SK-N-SH (cell line): ENCODE data around the gene SOX15. TPM values are rescaled to one million over a fixed set of nuclear protein-coding genes. Genes with fewer than 3 reads are reported as not detected.

Source experiments
- CTCF ChIA-PET: fragments of 300-600, 350-600 bp; formaldehyde crosslinking; extraction: SDS; loops from one replicate; lab custom pipeline; 2021; lab: Yijun Ruan, JAX
- POLR2A ChIA-PET: fragments of 350-600 bp; sonication (Branson Sonifier 250); formaldehyde crosslinking; extraction: SDS; loops from one replicate; lab custom pipeline; 2020; ENCODE audit warnings: antibody characterized with exemption, inconsistent platforms; lab: Yijun Ruan, JAX
- DNase-seq: peaks from one replicate; pipeline ENCODE4 v3.0.0; 2012
- H2AFZ ChIP-seq: fragments of 200-600 bp; sonication (generic); 2 replicates; pipeline ENCODE4 v1.8.1; 2016; ENCODE audit warnings: antibody characterized with exemption, mild to moderate bottlenecking, low read depth
- H3F3A ChIP-seq: fragments of 200-600 bp; sonication (generic); replicated peaks from 2 replicates; pipeline ENCODE3; 2016; ENCODE audit warnings: antibody characterized with exemption, mild to moderate bottlenecking; ENCODE audit not compliant: insufficient read depth
- H3K27ac ChIP-seq, 2 experiments: fragments of 200-500 bp in 1 of 2; fragments of 200-600 bp in 1 of 2; sonication (Bioruptor generic) in 1 of 2; sonication (generic), shearing (Covaris generic) in 1 of 2; 2 replicates each; pipeline versions ENCODE4 v1.5.1 to v1.6.1; 2014 to 2016; ENCODE audit warnings: low read depth in 2 of 2, inconsistent platforms in 1 of 2, low read length in 1 of 2, mild to moderate bottlenecking in 1 of 2, mixed read lengths in 1 of 2
- H3K27me3 ChIP-seq: fragments of 200-600 bp; sonication (generic), shearing (Covaris generic); 2 replicates; pipeline ENCODE4 v1.6.1; 2016; ENCODE audit warnings: mixed run types; ENCODE audit not compliant: insufficient read depth
- H3K36me3 ChIP-seq, 2 experiments: fragments of 200-500 bp in 1 of 2; fragments of 200-600 bp in 1 of 2; sonication (Bioruptor generic) in 1 of 2; sonication (generic) in 1 of 2; replicated peaks in 1 of 2; 2 replicates each; pipeline versions ENCODE3 to v1.5.1; 2014 to 2016; ENCODE audit warnings: low read length in 1 of 2, mild to moderate bottlenecking in 1 of 2; ENCODE audit not compliant: insufficient read depth in 2 of 2, control insufficient read depth in 1 of 2
- H3K4me1 ChIP-seq, 2 experiments: fragments of 200-500 bp in 1 of 2; fragments of 200-600 bp in 1 of 2; sonication (Bioruptor generic) in 1 of 2; sonication (generic), shearing (Covaris generic) in 1 of 2; 2 replicates each; pipeline versions ENCODE4 v1.5.1 to v1.6.1; 2014 to 2016; ENCODE audit warnings: low read depth in 1 of 2, low read length in 1 of 2, mixed run types in 1 of 2; ENCODE audit not compliant: insufficient read depth in 2 of 2, control insufficient read depth in 1 of 2
- H3K4me2 ChIP-seq: fragments of 200-600 bp; sonication (generic), shearing (Covaris generic); 2 replicates; pipeline ENCODE4 v1.6.1; 2017; ENCODE audit warnings: mixed run types
- H3K4me3 ChIP-seq, 2 experiments: fragments of 200-500 bp in 1 of 2; fragments of 200-600 bp in 1 of 2; sonication (Bioruptor generic) in 1 of 2; sonication (generic), shearing (Covaris generic) in 1 of 2; 2 replicates each; pipeline versions ENCODE4 v1.5.1 to v1.8.1; 2014 to 2016; ENCODE audit warnings: low read depth in 2 of 2, inconsistent platforms in 1 of 2, low read length in 1 of 2, mild to moderate bottlenecking in 1 of 2, mixed read lengths in 1 of 2, moderate library complexity in 1 of 2
- H3K79me2 ChIP-seq: fragments of 200-600 bp; sonication (generic); 2 replicates; pipeline ENCODE4 v1.8.1; 2017; ENCODE audit warnings: mild to moderate bottlenecking; ENCODE audit not compliant: insufficient read depth
- H3K9ac ChIP-seq: fragments of 200-600 bp; sonication (generic); 2 replicates; pipeline ENCODE4 v1.6.1; 2017; ENCODE audit warnings: mixed run types
- H3K9me2 ChIP-seq: fragments of 200-600 bp; sonication (generic); 2 replicates; pipeline ENCODE4 v1.6.1; 2017; ENCODE audit warnings: mixed run types
- H3K9me3 ChIP-seq: fragments of 200-600 bp; sonication (generic); 2 replicates; pipeline ENCODE4 v1.6.1; 2017; ENCODE audit warnings: mixed run types, mild to moderate bottlenecking, moderate library complexity
- H4K20me1 ChIP-seq: fragments of 200-600 bp; sonication (generic); 2 replicates; pipeline ENCODE4 v1.6.1; 2017; ENCODE audit warnings: mild to moderate bottlenecking, mixed run types; ENCODE audit not compliant: insufficient read depth
- CHD2 ChIP-seq: fragments of 150-350 bp; IDR thresholded peaks from 2 replicates; pipeline ENCODE4 v1.6.1; 2018; ENCODE audit warnings: low read length; ENCODE audit not compliant: partially characterized antibody
- CTCF ChIP-seq: fragments of 200-600 bp; sonication (generic); IDR thresholded peaks from 2 replicates; pipeline ENCODE4 v1.6.1; 2017; ENCODE audit warnings: antibody characterized with exemption, mild to moderate bottlenecking, moderate library complexity
- ELF1 ChIP-seq: IDR thresholded peaks from 2 replicates; pipeline ENCODE4 v1.4.0; 2012
- EP300 ChIP-seq, 2 experiments: IDR thresholded peaks; 2 replicates each; pipeline versions ENCODE4 v1.4.0 to v1.6.1; 2012; ENCODE audit warnings: borderline replicate concordance in 1 of 2, low read depth in 1 of 2, low read length in 1 of 2
- FOXJ3 ChIP-seq: sonication (generic); formaldehyde crosslinking; IDR thresholded peaks from 2 replicates; pipeline ENCODE4 v1.5.1; 2020; ENCODE audit warnings: mild to moderate bottlenecking, missing genetic modification reagents
- FOXM1 ChIP-seq: IDR thresholded peaks from 2 replicates; pipeline ENCODE4 v1.4.0; 2012; ENCODE audit warnings: low read depth, mild to moderate bottlenecking
- GATA2 ChIP-seq: sonication (generic); formaldehyde crosslinking; IDR thresholded peaks from 2 replicates; pipeline ENCODE4 v1.5.0; 2020; ENCODE audit warnings: mild to moderate bottlenecking, missing genetic modification reagents
- JUND ChIP-seq: IDR thresholded peaks from 2 replicates; pipeline ENCODE4 v1.4.0; 2012
- MAX ChIP-seq: IDR thresholded peaks from 2 replicates; pipeline ENCODE4 v1.4.0; 2012; ENCODE audit warnings: low read depth
- MEF2A ChIP-seq: IDR thresholded peaks from 2 replicates; pipeline ENCODE4 v1.4.0; 2012; ENCODE audit warnings: low read depth, borderline replicate concordance
- MXI1 ChIP-seq: IDR thresholded peaks from 2 replicates; pipeline ENCODE4 v1.6.1; 2012; ENCODE audit warnings: mild to moderate bottlenecking, low read depth, low read length, improper control_type of control experiment
- NRF1 ChIP-seq: IDR thresholded peaks from 2 replicates; pipeline ENCODE4 v1.6.1; 2012; ENCODE audit warnings: low read depth, mild to moderate bottlenecking, low read length
- POLR2AphosphoS5 ChIP-seq: IDR thresholded peaks from 2 replicates; pipeline ENCODE4 v1.6.1; 2012; ENCODE audit warnings: low read depth, low read length
- RAD21 ChIP-seq: IDR thresholded peaks from 2 replicates; pipeline ENCODE4 v1.6.1; 2012; ENCODE audit warnings: mild to moderate bottlenecking, low read length
- RFX5 ChIP-seq: IDR thresholded peaks from 2 replicates; pipeline ENCODE4 v1.6.1; 2012; ENCODE audit warnings: mild to moderate bottlenecking, improper control_type of control experiment, low read length
- SMC3 ChIP-seq: IDR thresholded peaks from 2 replicates; pipeline ENCODE4 v1.6.1; 2012; ENCODE audit warnings: low read depth, low read length, improper control_type of control experiment
- TAF1 ChIP-seq: IDR thresholded peaks from 2 replicates; pipeline ENCODE4 v1.6.1; 2012; ENCODE audit warnings: low read depth, mild to moderate bottlenecking, low read length, moderate library complexity, borderline replicate concordance
- TCF12 ChIP-seq: IDR thresholded peaks from 2 replicates; pipeline ENCODE4 v1.4.0; 2012
- YY1 ChIP-seq: IDR thresholded peaks from 2 replicates; pipeline ENCODE4 v1.4.0; 2012; ENCODE audit warnings: low read depth, mild to moderate bottlenecking
- WGBS: methylation state at CpG from one replicate; pipeline ENCODE4 v1.1.6; 2017; ENCODE audit warnings: low lambda C conversion rate; 5-methylcytosine and 5-hydroxymethylcytosine counted together
- polyA plus RNA-seq, 3 experiments: library from polyadenylated mRNA; depleted of rRNA; stranded (reverse); fragments of >200 nt; gene quantifications; 2 replicates each; pipeline ENCODE4 v1.2.3, GENCODE V29; 2012
- TF ChIP-seq, protein P1 (sequence below): IDR thresholded peaks from 2 replicates; pipeline ENCODE4 v1.4.0; 2012; ENCODE audit warnings: low read depth, borderline replicate concordance
- TF ChIP-seq, protein P2 (sequence below): fragments of 150-350 bp; IDR thresholded peaks from 2 replicates; pipeline ENCODE4 v1.6.1; 2016; ENCODE audit warnings: mild to moderate bottlenecking, low read depth, low read length
- TF ChIP-seq, protein P3 (sequence below): IDR thresholded peaks from 2 replicates; pipeline ENCODE4 v1.4.0; 2012; ENCODE audit warnings: low read depth, borderline replicate concordance

SOX15 gene
- polyA plus RNA-seq, 1 of the 3 experiments (the other 2 are of a cell fraction): 1.3 TPM

GRCh38 chr17:7627250-7628121 lies 37.6 kb upstream of the SOX15 start, which contains the start of gene SAT2 (continued):
- TF ChIP-seq, protein P1, sequence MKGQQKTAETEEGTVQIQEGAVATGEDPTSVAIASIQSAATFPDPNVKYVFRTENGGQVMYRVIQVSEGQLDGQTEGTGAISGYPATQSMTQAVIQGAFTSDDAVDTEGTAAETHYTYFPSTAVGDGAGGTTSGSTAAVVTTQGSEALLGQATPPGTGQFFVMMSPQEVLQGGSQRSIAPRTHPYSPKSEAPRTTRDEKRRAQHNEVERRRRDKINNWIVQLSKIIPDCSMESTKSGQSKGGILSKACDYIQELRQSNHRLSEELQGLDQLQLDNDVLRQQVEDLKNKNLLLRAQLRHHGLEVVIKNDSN: no peak; the same call in 1 of the 2 replicates
- TF ChIP-seq TAF1 (peak; percentile 78; the same call in 1 of the 2 replicates), NRF1 (no peak), FOXM1 (no peak), RAD21 (no peak), MEF2A (no peak), YY1 (no peak), CTCF (no peak)
- TF ChIP-seq, protein P2, sequence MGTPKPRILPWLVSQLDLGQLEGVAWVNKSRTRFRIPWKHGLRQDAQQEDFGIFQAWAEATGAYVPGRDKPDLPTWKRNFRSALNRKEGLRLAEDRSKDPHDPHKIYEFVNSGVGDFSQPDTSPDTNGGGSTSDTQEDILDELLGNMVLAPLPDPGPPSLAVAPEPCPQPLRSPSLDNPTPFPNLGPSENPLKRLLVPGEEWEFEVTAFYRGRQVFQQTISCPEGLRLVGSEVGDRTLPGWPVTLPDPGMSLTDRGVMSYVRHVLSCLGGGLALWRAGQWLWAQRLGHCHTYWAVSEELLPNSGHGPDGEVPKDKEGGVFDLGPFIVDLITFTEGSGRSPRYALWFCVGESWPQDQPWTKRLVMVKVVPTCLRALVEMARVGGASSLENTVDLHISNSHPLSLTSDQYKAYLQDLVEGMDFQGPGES: no peak

GRCh38 chr17:7626956-7627249 lies 37.0 kb upstream of the SOX15 start:
- Histone ChIP-seq H3K9me2 (no peaks in the 10 kb centered on the region), H3K79me2 (peaks cover 10% of the 10 kb centered on the region; the same call in 1 of the 2 replicates), H3K27ac (peak overlapping the region; percentile 85 to 88), H3K4me2 (peak overlapping the region; percentile 92), H3K27me3 (no peaks in the 10 kb centered on the region), H3K36me3 (no peaks in the 10 kb centered on the region), H3K4me1 (peaks cover 0 to 19% of the 10 kb centered on the region in 2 experiments; a peak in 1 of 4 replicates), H3K4me3 (peak overlapping the region; percentile 62 to 77), H3F3A (no peaks in the 10 kb centered on the region), H2AFZ (peak overlapping the region; percentile 96), H3K9ac (peak overlapping the region; percentile 96), H4K20me1 (no peaks in the 10 kb centered on the region), H3K9me3 (no peaks in the 10 kb centered on the region)
- 22% methylated on average over 6 of the region's 6 CpGs for WGBS
- ChIA-PET POLR2A (interaction anchor here (1.4 to 2.8 kb wide), 5 partner anchors 12 to 77 kb away, joined by 3 to 37 read pairs (median 12); partner anchors contain the start of genes ATP1B2, FXR2, TP53 and WRAP53), CTCF (interaction anchor here (1.2 to 11.8 kb wide), 5 partner anchors 9 to 90 kb away, joined by 3 to 166 read pairs (median 5); partner anchors contain the start of genes FXR2, TP53 and WRAP53)
- no peak for DNase-seq
- TF ChIP-seq, protein P2: no peak
- TF ChIP-seq TCF12: no peak
- no peak for TF ChIP-seq FOXJ3 (CRISPR knock-in tag)
- TF ChIP-seq GATA2 (CRISPR knock-in tag): no peak
- TF ChIP-seq RFX5: no peak
- TF ChIP-seq MXI1: no peak
- TF ChIP-seq JUND: no peak
- no peak for TF ChIP-seq EP300 (IDR thresholded peaks at IDR 0.05; ENCODE audit: borderline replicate concordance in 1 of 2, low read depth in 1 of 2, low read length in 1 of 2)
- TF ChIP-seq, protein P1: no peak
- TF ChIP-seq, protein P3, sequence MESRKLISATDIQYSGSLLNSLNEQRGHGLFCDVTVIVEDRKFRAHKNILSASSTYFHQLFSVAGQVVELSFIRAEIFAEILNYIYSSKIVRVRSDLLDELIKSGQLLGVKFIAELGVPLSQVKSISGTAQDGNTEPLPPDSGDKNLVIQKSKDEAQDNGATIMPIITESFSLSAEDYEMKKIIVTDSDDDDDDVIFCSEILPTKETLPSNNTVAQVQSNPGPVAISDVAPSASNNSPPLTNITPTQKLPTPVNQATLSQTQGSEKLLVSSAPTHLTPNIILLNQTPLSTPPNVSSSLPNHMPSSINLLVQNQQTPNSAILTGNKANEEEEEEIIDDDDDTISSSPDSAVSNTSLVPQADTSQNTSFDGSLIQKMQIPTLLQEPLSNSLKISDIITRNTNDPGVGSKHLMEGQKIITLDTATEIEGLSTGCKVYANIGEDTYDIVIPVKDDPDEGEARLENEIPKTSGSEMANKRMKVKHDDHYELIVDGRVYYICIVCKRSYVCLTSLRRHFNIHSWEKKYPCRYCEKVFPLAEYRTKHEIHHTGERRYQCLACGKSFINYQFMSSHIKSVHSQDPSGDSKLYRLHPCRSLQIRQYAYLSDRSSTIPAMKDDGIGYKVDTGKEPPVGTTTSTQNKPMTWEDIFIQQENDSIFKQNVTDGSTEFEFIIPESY: no peak
- no peak for TF ChIP-seq ELF1
- no peak for TF ChIP-seq SMC3
- TF ChIP-seq POLR2AphosphoS5: no peak
- TF ChIP-seq MAX: no peak
- TF ChIP-seq CHD2: no peak
